ENCODE results near the gene MACROD2. TPM values are rescaled to one million over a fixed set of nuclear protein-coding genes. Genes with fewer than 3 reads are reported as not detected.

Gene MACROD2
- total and polyA plus RNA-seq, 2 donors (not counting 1 experiment from before 2014, with no cell fraction given) = 5.3 to 6.7 TPM

GRCh38 chr20:14732343-14732742 is 737.0 kb downstream of the MACROD2 start:
- no CpG with 5 or more reads among the region's 3 CpGs for WGBS (ENCODE audit: insufficient coverage)
- Histone ChIP-seq H3K36me3 (replicated peaks in 1 of 2; ENCODE audit: control extremely low read depth in 1 of 2, control insufficient read depth in 1 of 2, extremely low read depth in 1 of 2, insufficient read depth in 2 of 2, low read length in 1 of 2) (no peaks in the 10 kb centered on the region), H3K79me2 (ENCODE audit: control insufficient read depth, insufficient read depth, low read length) (no peaks in the 10 kb centered on the region), H3K9me3 (ENCODE audit: control extremely low read depth in 1 of 3, control insufficient read depth in 2 of 3, insufficient read depth in 1 of 3, low read length in 2 of 3) (peaks cover 0 to 4% (median 2%) of the 10 kb centered on the region in 3 donors), H3K9ac (ENCODE audit: low read length) (no peak overlapping the region), H3K4me3 (ENCODE audit: control extremely low read depth in 1 of 5, extremely low read depth in 1 of 5, insufficient read depth in 1 of 5, low read depth in 2 of 5, low read length in 4 of 5) (no peak overlapping the region), H3K27ac (ENCODE audit: low read length in 2 of 2) (no peak overlapping the region), H3K4me1 (ENCODE audit: control insufficient read depth in 2 of 2, insufficient read depth in 2 of 2, low read length in 2 of 2) (no peaks in the 10 kb centered on the region), H2AFZ (ENCODE audit: insufficient read depth, low read depth, low read length, poor library complexity, severe bottlenecking) (no peak overlapping the region), H3K4me2 (replicated peaks; ENCODE audit: low read depth, low read length, poor library complexity, severe bottlenecking) (no peak overlapping the region), H4K20me1 (ENCODE audit: control insufficient read depth, insufficient read depth, low read length, poor library complexity, severe bottlenecking) (no peaks in the 10 kb centered on the region), H3K27me3 (replicated peaks in 1 of 4; ENCODE audit: control extremely low read depth in 1 of 4, control insufficient read depth in 3 of 4, insufficient read depth in 4 of 4, low read length in 3 of 4) (no peaks in the 10 kb centered on the region)
- ChIA-PET POLR2A (no interaction called here), CTCF (no interaction called here)
- H3K9me3 Mint-ChIP-seq (ENCODE audit: insufficient read depth) = no peaks in the 10 kb centered on the region
- DNase-seq (no peak), ATAC-seq (ENCODE audit: low read depth) (no peak)
- H3K4me3 Mint-ChIP-seq = no peak overlapping the region
- TF ChIP-seq CTCF (IDR thresholded peaks at IDR 0.05) = no peak
- no peak for TF ChIP-seq EZH2 (IDR thresholded peaks at IDR 0.05; ENCODE audit: borderline replicate concordance, insufficient read depth, low read depth, low read length, poor library complexity, severe bottlenecking)
- H3K4me1 Mint-ChIP-seq = no peaks in the 10 kb centered on the region
- peaks cover 10% of the 10 kb centered on the region for H3K27me3 Mint-ChIP-seq
- no peak overlapping the region for H3K27ac Mint-ChIP-seq
- intact Hi-C loops (cut with micrococcal nuclease) = no loop called here

GRCh38 chr20:14732996-14733395 is 737.7 kb downstream of the MACROD2 start:
- ChIA-PET CTCF (no interaction called here), POLR2A (no interaction called here)
- intact Hi-C loops (cut with micrococcal nuclease) = no loop called here
- DNase-seq = no peak
- H3K27me3 Mint-ChIP-seq = peaks cover 7% of the 10 kb centered on the region
- TF ChIP-seq CTCF (IDR thresholded peaks at IDR 0.05) (no peak), EZH2 (IDR thresholded peaks at IDR 0.05; ENCODE audit: borderline replicate concordance, insufficient read depth, low read depth, low read length, poor library complexity, severe bottlenecking) (no peak)
- H3K4me1 ChIP-seq (ENCODE audit: control insufficient read depth in 2 of 2, insufficient read depth in 2 of 2, low read length in 2 of 2) = no peaks in the 10 kb centered on the region
- no peak overlapping the region for H3K27ac Mint-ChIP-seq
- peaks cover 0 to 4% (median 2%) of the 10 kb centered on the region in 3 donors for H3K9me3 ChIP-seq (ENCODE audit: control extremely low read depth in 1 of 3, control insufficient read depth in 2 of 3, insufficient read depth in 1 of 3, low read length in 2 of 3)
- no peak overlapping the region for H3K27ac ChIP-seq (ENCODE audit: low read length in 2 of 2)
- H3K4me2 ChIP-seq (replicated peaks; ENCODE audit: low read depth, low read length, poor library complexity, severe bottlenecking) = no peak overlapping the region
- WGBS (ENCODE audit: insufficient coverage) = no CpG with 5 or more reads among the region's 1 CpG
- H3K4me1 Mint-ChIP-seq = no peaks in the 10 kb centered on the region
- H2AFZ ChIP-seq (ENCODE audit: insufficient read depth, low read depth, low read length, poor library complexity, severe bottlenecking) = no peak overlapping the region
- H3K79me2 ChIP-seq (ENCODE audit: control insufficient read depth, insufficient read depth, low read length) = no peaks in the 10 kb centered on the region
- no peaks in the 10 kb centered on the region for H3K27me3 ChIP-seq (replicated peaks in 1 of 4; ENCODE audit: control extremely low read depth in 1 of 4, control insufficient read depth in 3 of 4, insufficient read depth in 4 of 4, low read length in 3 of 4)
- ATAC-seq (ENCODE audit: low read depth) = no peak
- no peaks in the 10 kb centered on the region for H4K20me1 ChIP-seq (ENCODE audit: control insufficient read depth, insufficient read depth, low read length, poor library complexity, severe bottlenecking)
- H3K9ac ChIP-seq (ENCODE audit: low read length) = no peak overlapping the region
- H3K36me3 ChIP-seq (replicated peaks in 1 of 2; ENCODE audit: control extremely low read depth in 1 of 2, control insufficient read depth in 1 of 2, extremely low read depth in 1 of 2, insufficient read depth in 2 of 2, low read length in 1 of 2) = no peaks in the 10 kb centered on the region
- H3K4me3 Mint-ChIP-seq = no peak overlapping the region
- no peaks in the 10 kb centered on the region for H3K9me3 Mint-ChIP-seq (ENCODE audit: insufficient read depth)
- H3K4me3 ChIP-seq (ENCODE audit: control extremely low read depth in 1 of 5, extremely low read depth in 1 of 5, insufficient read depth in 1 of 5, low read depth in 2 of 5, low read length in 4 of 5) = no peak overlapping the region
